GM23338 (cell line): ENCODE measurements around the gene SLC9A8. TPM values are rescaled to one million over a fixed set of nuclear protein-coding genes. Genes with fewer than 3 reads are reported as not detected.

Experiments used
- CREB1 ChIP-seq: fragments of 250-450 bp; sonication (Bioruptor Pico); IDR thresholded peaks from 2 replicates; pipeline ENCODE4 v1.5.0; 2020; ENCODE audit warnings: low read depth, mild to moderate bottlenecking, moderate library complexity
- CTCF ChIP-seq, 2 experiments: fragments of 200-600 bp in 1 of 2; sonication (generic) in 1 of 2; conservative IDR thresholded peaks; 2 replicates each; pipeline versions ENCODE4 v1.5.1 to v1.6.1; 2016 to 2017; ENCODE audit warnings: antibody characterized with exemption in 2 of 2, low read depth in 2 of 2, mild to moderate bottlenecking in 2 of 2, moderate library complexity in 1 of 2
- EZH2 ChIP-seq: fragments of 200-600 bp; sonication (generic); IDR thresholded peaks from one replicate; pipeline ENCODE4 v1.8.0; 2017; ENCODE audit warnings: antibody characterized with exemption, mild to moderate bottlenecking, low read depth; ENCODE audit not compliant: unreplicated experiment
- EZH2phosphoT487 ChIP-seq: fragments of 200-600 bp; sonication (generic); IDR thresholded peaks from one replicate; pipeline ENCODE4 v1.8.1; 2018; ENCODE audit warnings: antibody characterized with exemption; ENCODE audit not compliant: unreplicated experiment
- NANOG ChIP-seq: IDR thresholded peaks from 2 replicates; pipeline ENCODE4 v1.6.1; 2016; ENCODE audit warnings: antibody characterized with exemption, borderline replicate concordance
- POLR2AphosphoS5 ChIP-seq: IDR thresholded peaks from 2 replicates; pipeline ENCODE4 v1.6.1; 2016; ENCODE audit warnings: antibody characterized with exemption, low read depth
- STAT1 ChIP-seq: IDR thresholded peaks from one replicate; pipeline ENCODE4 v1.6.1; 2016; ENCODE audit warnings: antibody characterized with exemption; ENCODE audit not compliant: unreplicated experiment
- ZNF114 ChIP-seq: fragments of 250-450 bp; sonication (Bioruptor Pico); IDR thresholded peaks from 2 replicates; pipeline ENCODE4 v1.5.0; 2020; ENCODE audit warnings: mild to moderate bottlenecking, moderate library complexity
- ZNF331 ChIP-seq: fragments of 250-450 bp; sonication (Bioruptor Pico); IDR thresholded peaks from 2 replicates; pipeline ENCODE4 v1.5.0; 2020; ENCODE audit warnings: low read depth, mild to moderate bottlenecking, moderate library complexity
- ZNF462 ChIP-seq: fragments of 250-450 bp; sonication (Bioruptor Pico); IDR thresholded peaks from 2 replicates; pipeline ENCODE4 v1.5.0; 2020; ENCODE audit warnings: mild to moderate bottlenecking, moderate library complexity
- polyA plus RNA-seq: library from polyadenylated mRNA; unstranded; fragments of >200 nt; fragmentation: Nextera tagmentation; extraction: Ambion mirVana; gene quantifications from 2 replicates; pipeline ENCODE4 v1.2.1, GENCODE V29; 2016
- total RNA-seq: library from RNA; depleted of rRNA; stranded (reverse); fragments of >200 nt; shearing (Covaris generic); gene quantifications from 2 replicates; pipeline ENCODE4 v1.2.3, GENCODE V29; 2014
- TF ChIP-seq, protein P1 (sequence below): IDR thresholded peaks from 2 replicates; pipeline ENCODE4 v1.6.1; 2016; ENCODE audit warnings: antibody characterized with exemption
- TF ChIP-seq, protein P2 (sequence below): IDR thresholded peaks from one replicate; pipeline ENCODE4 v1.6.1; 2018; ENCODE audit warnings: antibody characterized with exemption; ENCODE audit not compliant: unreplicated experiment

The SLC9A8 gene
- total and polyA plus RNA-seq, 2 experiments from 2014 or later = 2.6 to 6.4 TPM

GRCh38 chr20:49925901-49926454, 113.3 kb downstream of the SLC9A8 start (continued):
- TF ChIP-seq ZNF462 (CRISPR knock-in tag) (no peak), EZH2phosphoT487 (no peak), CREB1 (CRISPR knock-in tag) (no peak), ZNF331 (CRISPR knock-in tag) (no peak), STAT1 (no peak), NANOG (no peak), CTCF (conservative IDR thresholded peaks at IDR 0.05; ENCODE audit: low read depth in 2 of 2) (no peak), POLR2AphosphoS5 (no peak), ZNF114 (CRISPR knock-in tag) (no peak), EZH2 (no peak)
- TF ChIP-seq, protein P1, sequence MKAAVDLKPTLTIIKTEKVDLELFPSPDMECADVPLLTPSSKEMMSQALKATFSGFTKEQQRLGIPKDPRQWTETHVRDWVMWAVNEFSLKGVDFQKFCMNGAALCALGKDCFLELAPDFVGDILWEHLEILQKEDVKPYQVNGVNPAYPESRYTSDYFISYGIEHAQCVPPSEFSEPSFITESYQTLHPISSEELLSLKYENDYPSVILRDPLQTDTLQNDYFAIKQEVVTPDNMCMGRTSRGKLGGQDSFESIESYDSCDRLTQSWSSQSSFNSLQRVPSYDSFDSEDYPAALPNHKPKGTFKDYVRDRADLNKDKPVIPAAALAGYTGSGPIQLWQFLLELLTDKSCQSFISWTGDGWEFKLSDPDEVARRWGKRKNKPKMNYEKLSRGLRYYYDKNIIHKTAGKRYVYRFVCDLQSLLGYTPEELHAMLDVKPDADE = no peak
- TF ChIP-seq, protein P2, sequence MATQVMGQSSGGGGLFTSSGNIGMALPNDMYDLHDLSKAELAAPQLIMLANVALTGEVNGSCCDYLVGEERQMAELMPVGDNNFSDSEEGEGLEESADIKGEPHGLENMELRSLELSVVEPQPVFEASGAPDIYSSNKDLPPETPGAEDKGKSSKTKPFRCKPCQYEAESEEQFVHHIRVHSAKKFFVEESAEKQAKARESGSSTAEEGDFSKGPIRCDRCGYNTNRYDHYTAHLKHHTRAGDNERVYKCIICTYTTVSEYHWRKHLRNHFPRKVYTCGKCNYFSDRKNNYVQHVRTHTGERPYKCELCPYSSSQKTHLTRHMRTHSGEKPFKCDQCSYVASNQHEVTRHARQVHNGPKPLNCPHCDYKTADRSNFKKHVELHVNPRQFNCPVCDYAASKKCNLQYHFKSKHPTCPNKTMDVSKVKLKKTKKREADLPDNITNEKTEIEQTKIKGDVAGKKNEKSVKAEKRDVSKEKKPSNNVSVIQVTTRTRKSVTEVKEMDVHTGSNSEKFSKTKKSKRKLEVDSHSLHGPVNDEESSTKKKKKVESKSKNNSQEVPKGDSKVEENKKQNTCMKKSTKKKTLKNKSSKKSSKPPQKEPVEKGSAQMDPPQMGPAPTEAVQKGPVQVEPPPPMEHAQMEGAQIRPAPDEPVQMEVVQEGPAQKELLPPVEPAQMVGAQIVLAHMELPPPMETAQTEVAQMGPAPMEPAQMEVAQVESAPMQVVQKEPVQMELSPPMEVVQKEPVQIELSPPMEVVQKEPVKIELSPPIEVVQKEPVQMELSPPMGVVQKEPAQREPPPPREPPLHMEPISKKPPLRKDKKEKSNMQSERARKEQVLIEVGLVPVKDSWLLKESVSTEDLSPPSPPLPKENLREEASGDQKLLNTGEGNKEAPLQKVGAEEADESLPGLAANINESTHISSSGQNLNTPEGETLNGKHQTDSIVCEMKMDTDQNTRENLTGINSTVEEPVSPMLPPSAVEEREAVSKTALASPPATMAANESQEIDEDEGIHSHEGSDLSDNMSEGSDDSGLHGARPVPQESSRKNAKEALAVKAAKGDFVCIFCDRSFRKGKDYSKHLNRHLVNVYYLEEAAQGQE = no peak
